Sigmoid colon (tissue), 4 donors: ENCODE results near the gene ACSF2.

ENCODE experiments used
- CTCF ChIP-seq, 4 experiments: fragments of 450-650 bp in 3 of 4; fragments of 200-600 bp in 1 of 4; IDR thresholded peaks; one replicate each; pipeline ENCODE4 v1.5.1; 2016 to 2019; ENCODE audit warnings: antibody characterized with exemption in 4 of 4, mild to moderate bottlenecking in 3 of 4, moderate library complexity in 2 of 4
- EP300 ChIP-seq, 4 donors: sonication (generic); formaldehyde crosslinking; IDR thresholded peaks; one replicate each; pipeline ENCODE4 v1.6.1; 2017; ENCODE audit warnings: antibody characterized with exemption in 4 of 4
- POLR2A ChIP-seq, 2 donors: fragments of 450-650 bp; IDR thresholded peaks; one replicate each; pipeline ENCODE4 v1.6.1; 2016; ENCODE audit warnings: antibody characterized with exemption in 2 of 2, mild to moderate bottlenecking in 2 of 2, moderate library complexity in 2 of 2
- POLR2AphosphoS5 ChIP-seq, 4 donors: sonication (generic); formaldehyde crosslinking; IDR thresholded peaks; one replicate each; pipeline ENCODE4 v1.6.1; 2017; ENCODE audit warnings: antibody characterized with exemption in 4 of 4

DNA sequence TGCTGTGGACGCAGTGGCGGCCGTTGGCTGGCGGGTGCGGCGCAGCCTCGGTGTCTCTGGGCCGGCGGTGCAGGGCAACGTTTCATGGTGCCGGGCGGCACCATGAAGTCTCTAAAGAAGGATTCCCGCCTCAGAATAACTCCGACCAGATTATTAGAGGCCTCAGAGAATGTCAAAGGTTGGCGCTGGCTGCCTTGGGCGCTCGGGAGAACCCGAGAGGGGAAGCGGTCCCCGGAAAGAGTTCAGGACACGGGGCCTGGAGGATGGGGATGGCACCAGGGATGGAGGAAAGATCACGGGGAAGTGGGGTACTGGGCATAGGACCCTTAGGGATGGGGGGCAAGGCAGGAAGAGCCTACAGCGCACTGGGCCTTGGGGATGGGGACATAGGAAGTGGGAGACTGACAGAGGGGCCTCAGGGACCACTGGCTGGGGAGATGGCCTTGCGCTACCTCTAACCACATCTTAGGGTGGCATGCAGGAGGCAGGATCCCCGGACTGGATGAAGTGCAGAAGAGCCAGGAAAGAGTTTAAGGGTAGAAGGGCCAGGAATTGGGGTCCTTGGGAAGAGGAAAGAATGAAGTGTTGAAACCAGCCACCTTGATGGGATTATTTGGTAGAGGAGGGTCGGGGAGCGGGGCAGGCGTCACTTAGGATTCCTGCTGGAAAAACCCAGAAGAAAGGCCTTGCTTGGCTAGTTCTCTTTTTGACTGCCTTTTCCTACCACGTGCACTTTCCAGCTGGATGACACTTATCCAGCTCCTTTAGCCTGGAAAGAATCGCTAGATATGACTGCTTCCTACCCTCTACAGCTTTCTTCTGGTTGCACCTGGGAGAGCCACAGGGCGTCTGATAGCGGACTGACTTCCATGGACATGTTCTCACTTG, 82.8 kb downstream of the ACSF2 start:
- TF ChIP-seq CTCF (IDR thresholded peaks at IDR 0.05) = no peak
- TF ChIP-seq EP300 (IDR thresholded peaks at IDR 0.05) = no peak
- TF ChIP-seq POLR2AphosphoS5 (IDR thresholded peaks at IDR 0.05) = no peak
- no peak for TF ChIP-seq POLR2A (IDR thresholded peaks at IDR 0.05)
